ENCODE measurements around the gene ZNF425.
A peak's percentile ranks its signal among the peaks of the same experiment; 100 is the strongest.

DNA sequence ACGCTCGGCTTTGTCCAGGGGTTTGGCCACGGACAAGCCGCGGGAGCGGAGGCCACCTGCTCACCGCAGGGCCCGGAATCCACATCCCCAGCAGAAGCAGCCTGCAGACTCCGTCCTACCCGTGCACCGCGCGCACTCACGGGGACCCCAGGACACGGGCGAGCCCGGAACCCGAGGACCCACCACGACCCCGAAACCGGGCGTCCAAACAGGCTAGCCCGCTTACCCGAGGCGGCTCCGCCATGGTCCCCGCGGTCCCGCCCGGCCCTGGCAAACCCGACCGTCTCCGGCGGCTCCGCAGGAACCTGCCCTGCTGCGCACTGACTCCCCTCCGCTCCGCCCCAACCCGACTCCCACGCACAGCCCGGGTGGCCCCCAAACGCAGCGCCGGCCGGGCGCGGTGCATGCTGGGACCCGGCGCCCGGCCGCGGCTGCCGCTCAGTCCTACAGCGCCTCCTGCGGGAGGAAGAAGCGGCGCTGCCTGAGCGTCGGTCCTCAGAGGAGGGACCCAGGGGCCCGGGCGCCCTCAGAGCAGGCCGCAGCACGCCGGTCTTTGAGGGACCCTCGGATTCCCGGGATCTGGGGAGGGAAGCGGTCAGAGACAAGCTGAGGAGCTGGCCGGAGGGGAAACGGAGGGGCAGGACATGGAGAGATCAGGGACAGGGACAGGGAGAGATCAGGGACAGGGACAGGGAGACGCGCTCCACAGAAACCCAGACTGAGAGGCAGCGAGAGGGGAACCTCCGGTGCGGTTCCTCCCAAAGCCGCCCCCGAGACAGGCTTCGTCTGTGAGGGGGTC, 35.5 kb downstream of the ZNF425 start, which contains the start of gene ZNF786:
- TF ChIP-seq GLIS3 (CRISPR knock-in tag; IDR thresholded peaks at IDR 0.05): peak; percentile 90; the same call in 1 of the 2 replicates
- no peak; the same call in 1 of the 2 replicates for TF ChIP-seq ARNTL (CRISPR knock-in tag; IDR thresholded peaks at IDR 0.05; ENCODE audit: borderline replicate concordance, low read depth)
- no peak for TF ChIP-seq ISL1 (CRISPR knock-in tag; IDR thresholded peaks at IDR 0.05)
- TF ChIP-seq, protein P1, sequence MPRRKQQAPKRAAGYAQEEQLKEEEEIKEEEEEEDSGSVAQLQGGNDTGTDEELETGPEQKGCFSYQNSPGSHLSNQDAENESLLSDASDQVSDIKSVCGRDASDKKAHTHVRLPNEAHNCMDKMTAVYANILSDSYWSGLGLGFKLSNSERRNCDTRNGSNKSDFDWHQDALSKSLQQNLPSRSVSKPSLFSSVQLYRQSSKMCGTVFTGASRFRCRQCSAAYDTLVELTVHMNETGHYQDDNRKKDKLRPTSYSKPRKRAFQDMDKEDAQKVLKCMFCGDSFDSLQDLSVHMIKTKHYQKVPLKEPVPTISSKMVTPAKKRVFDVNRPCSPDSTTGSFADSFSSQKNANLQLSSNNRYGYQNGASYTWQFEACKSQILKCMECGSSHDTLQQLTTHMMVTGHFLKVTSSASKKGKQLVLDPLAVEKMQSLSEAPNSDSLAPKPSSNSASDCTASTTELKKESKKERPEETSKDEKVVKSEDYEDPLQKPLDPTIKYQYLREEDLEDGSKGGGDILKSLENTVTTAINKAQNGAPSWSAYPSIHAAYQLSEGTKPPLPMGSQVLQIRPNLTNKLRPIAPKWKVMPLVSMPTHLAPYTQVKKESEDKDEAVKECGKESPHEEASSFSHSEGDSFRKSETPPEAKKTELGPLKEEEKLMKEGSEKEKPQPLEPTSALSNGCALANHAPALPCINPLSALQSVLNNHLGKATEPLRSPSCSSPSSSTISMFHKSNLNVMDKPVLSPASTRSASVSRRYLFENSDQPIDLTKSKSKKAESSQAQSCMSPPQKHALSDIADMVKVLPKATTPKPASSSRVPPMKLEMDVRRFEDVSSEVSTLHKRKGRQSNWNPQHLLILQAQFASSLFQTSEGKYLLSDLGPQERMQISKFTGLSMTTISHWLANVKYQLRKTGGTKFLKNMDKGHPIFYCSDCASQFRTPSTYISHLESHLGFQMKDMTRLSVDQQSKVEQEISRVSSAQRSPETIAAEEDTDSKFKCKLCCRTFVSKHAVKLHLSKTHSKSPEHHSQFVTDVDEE (CRISPR knock-in tag; IDR thresholded peaks at IDR 0.05): peak; percentile 61
- 0 out of 2 replicates have a peak, but pooled peaks have one; percentile 11 for TF ChIP-seq TCF4 (CRISPR knock-in tag; IDR thresholded peaks at IDR 0.05; ENCODE audit: borderline replicate concordance)
- TF ChIP-seq, protein P2, sequence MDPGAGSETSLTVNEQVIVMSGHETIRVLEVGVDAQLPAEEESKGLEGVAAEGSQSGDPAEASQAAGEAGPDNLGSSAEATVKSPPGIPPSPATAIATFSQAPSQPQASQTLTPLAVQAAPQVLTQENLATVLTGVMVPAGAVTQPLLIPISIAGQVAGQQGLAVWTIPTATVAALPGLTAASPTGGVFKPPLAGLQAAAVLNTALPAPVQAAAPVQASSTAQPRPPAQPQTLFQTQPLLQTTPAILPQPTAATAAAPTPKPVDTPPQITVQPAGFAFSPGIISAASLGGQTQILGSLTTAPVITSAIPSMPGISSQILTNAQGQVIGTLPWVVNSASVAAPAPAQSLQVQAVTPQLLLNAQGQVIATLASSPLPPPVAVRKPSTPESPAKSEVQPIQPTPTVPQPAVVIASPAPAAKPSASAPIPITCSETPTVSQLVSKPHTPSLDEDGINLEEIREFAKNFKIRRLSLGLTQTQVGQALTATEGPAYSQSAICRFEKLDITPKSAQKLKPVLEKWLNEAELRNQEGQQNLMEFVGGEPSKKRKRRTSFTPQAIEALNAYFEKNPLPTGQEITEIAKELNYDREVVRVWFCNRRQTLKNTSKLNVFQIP (CRISPR knock-in tag; IDR thresholded peaks at IDR 0.05; ENCODE audit: borderline replicate concordance, low read depth): 0 out of 2 replicates have a peak, but pooled peaks have one; percentile 60
- no peak for TF ChIP-seq ZFP30 (CRISPR knock-in tag; IDR thresholded peaks at IDR 0.05)
- TF ChIP-seq ZNF70 (CRISPR knock-in tag; IDR thresholded peaks at IDR 0.05): no peak
- TF ChIP-seq BACH2 (CRISPR knock-in tag; IDR thresholded peaks at IDR 0.05; ENCODE audit: borderline replicate concordance): no peak
- TF ChIP-seq, protein P3, sequence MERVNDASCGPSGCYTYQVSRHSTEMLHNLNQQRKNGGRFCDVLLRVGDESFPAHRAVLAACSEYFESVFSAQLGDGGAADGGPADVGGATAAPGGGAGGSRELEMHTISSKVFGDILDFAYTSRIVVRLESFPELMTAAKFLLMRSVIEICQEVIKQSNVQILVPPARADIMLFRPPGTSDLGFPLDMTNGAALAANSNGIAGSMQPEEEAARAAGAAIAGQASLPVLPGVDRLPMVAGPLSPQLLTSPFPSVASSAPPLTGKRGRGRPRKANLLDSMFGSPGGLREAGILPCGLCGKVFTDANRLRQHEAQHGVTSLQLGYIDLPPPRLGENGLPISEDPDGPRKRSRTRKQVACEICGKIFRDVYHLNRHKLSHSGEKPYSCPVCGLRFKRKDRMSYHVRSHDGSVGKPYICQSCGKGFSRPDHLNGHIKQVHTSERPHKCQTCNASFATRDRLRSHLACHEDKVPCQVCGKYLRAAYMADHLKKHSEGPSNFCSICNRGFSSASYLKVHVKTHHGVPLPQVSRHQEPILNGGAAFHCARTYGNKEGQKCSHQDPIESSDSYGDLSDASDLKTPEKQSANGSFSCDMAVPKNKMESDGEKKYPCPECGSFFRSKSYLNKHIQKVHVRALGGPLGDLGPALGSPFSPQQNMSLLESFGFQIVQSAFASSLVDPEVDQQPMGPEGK (CRISPR knock-in tag; IDR thresholded peaks at IDR 0.05; ENCODE audit: borderline replicate concordance): no peak

All from SK-N-SH treated with all-trans-retinoic acid at 6 μM for 48 hours (cell line).